Heart right ventricle (tissue), 16 donors: Measurements from ENCODE around the gene CENPT. TPM values are rescaled to one million over a fixed set of nuclear protein-coding genes. Genes with fewer than 3 reads are reported as not detected.
A peak's percentile ranks its signal among the peaks of the same experiment; 100 is the strongest.
"Not testable (repeated sequence)": the region's sequence is repeated elsewhere in the genome, so short reads cannot be mapped to it uniquely, and the experiment has no call there.

Experiments used
- ATAC-seq, 8 donors: fragments of 200-7000 bp; cut with Tn5 transposase; one replicate each; pipeline ENCODE4 v1.9.1; 2020; ENCODE audit warnings: mild to moderate bottlenecking in 8 of 8, moderate library complexity in 8 of 8, moderate number of reproducible peaks in 1 of 8
- DNase-seq, 2 donors: peaks; one replicate each; pipeline ENCODE4 v3.0.0-alpha.2; 2020
- H3K27ac ChIP-seq, 10 donors: fragments of 200-600 bp; sonication (generic) in 2 of 10; one replicate each; pipeline versions ENCODE4 v1.5.0 to v1.8.0; 2020 to 2022; ENCODE audit warnings: mild to moderate bottlenecking in 3 of 10
- H3K27me3 ChIP-seq, 7 donors: fragments of 200-600 bp; one replicate each; pipeline ENCODE4 v1.8.0; 2021 to 2022; ENCODE audit warnings: mild to moderate bottlenecking in 2 of 7
- H3K36me3 ChIP-seq, 9 donors: fragments of 200-600 bp; sonication (generic) in 1 of 9; one replicate each; pipeline versions ENCODE4 v1.5.0 to v1.8.0; 2020 to 2022; ENCODE audit warnings: mild to moderate bottlenecking in 2 of 9
- H3K4me1 ChIP-seq, 9 donors: fragments of 200-600 bp; sonication (generic) in 1 of 9; one replicate each; pipeline versions ENCODE4 v1.5.0 to v1.8.0; 2020 to 2022; ENCODE audit warnings: mild to moderate bottlenecking in 4 of 9
- H3K4me3 ChIP-seq, 10 donors: fragments of 200-600 bp; sonication (generic) in 2 of 10; one replicate each; pipeline versions ENCODE4 v1.5.0 to v1.8.0; 2020 to 2022; ENCODE audit warnings: mild to moderate bottlenecking in 7 of 10, moderate library complexity in 2 of 10
- H3K9me3 ChIP-seq, 11 donors: fragments of 200-600 bp in 10 of 11; sonication (generic) in 2 of 11; one replicate each; pipeline versions ENCODE4 v1.5.0 to v1.8.0; 2013 to 2022; ENCODE audit warnings: mild to moderate bottlenecking in 2 of 11, control low read depth in 1 of 11, moderate library complexity in 1 of 11
- WGBS, 2 donors: extraction: QIAGEN DNeasy Blood & Tissue Kit; methylation state at CpG; one replicate each; pipeline ENCODE4 v1.1.7; 2013; ENCODE audit warnings: inconsistent platforms in 1 of 2; 5-methylcytosine and 5-hydroxymethylcytosine counted together
- intact Hi-C, 10 donors: fragments of 100-400 bp; cut with DNase I; formaldehyde crosslinking; loops; one replicate each; pipeline versions ENCODE4 v1.11.1 to v1.14.2; 2022
- polyA plus RNA-seq, 2 donors: library from polyadenylated mRNA; stranded (reverse); fragments of 200-250 nt; gene quantifications; one replicate each; pipeline ENCODE4 v1.2.3, GENCODE V29; 2013
- total RNA-seq, 10 donors: library from RNA; stranded (reverse); fragmentation: NEBNext Ultra II Directional in 3 of 10; extraction: Animal tissue kit (Norgen Biotek cat#: 25700) in 3 of 10; gene quantifications; one replicate each; pipeline versions ENCODE4 v1.2.1 to v1.2.4, GENCODE V29; 2021 to 2023
- TF ChIP-seq, protein P1 (sequence below), 9 donors: fragments of 200-600 bp; sonication (generic) in 2 of 9; IDR thresholded peaks; one replicate each; pipeline versions ENCODE4 v1.5.0 to v1.8.0; 2021 to 2022; ENCODE audit warnings: antibody characterized with exemption in 9 of 9, mild to moderate bottlenecking in 5 of 9, moderate library complexity in 1 of 9
- donor health status: Arrhythmogenic right ventricular cardiomyopathy.
- donor health status: ischemic (EF 13 %, LVEDD 7.1; RV severe dilation, severe dysfunction).
- donor health status: healthy with polysubstance abuse.
- donor health status: DM: no; HTN: yes; CAD: no.
- donor health status: DM: no; HTN: no; CAD: no.
- donor health status: ischemic (EF 25% LVEDD 6.9; RV normal size, moderate dysfunction).
- donor health status: ischemic (EF 25% LVEDD 5.7; RV mildly dilated, moderate dysfunction).
- donor health status: healthy.
- donor health status: DM: yes; HTN: yes; CAD: no.
- donor health status: Ischemic cardiomyopathy.
- donor health status: ischemic (EF 35%, LVEDD 5.7; RV mildly dilated, moderate dysfunction).
- donor health status: nonischemic (EF 11% LVEDD 7.7; RV severe dilation, severe dysfunction).
- donor health status: DM: yes; HTN: yes; CAD: no.
- donor health status: PGD.
- donor health status: ischemic (EF 29% LVEDD 5.4; RV normal size, mild dysfunction).
- donor health status: nonischemic (EF 23%, LVEDD 6.1; RV moderate dilation, normal function).

Gene CENPT
- total and polyA plus RNA-seq, 12 donors, result 16.1 to 63.3 (median 19.8) TPM

DNA sequence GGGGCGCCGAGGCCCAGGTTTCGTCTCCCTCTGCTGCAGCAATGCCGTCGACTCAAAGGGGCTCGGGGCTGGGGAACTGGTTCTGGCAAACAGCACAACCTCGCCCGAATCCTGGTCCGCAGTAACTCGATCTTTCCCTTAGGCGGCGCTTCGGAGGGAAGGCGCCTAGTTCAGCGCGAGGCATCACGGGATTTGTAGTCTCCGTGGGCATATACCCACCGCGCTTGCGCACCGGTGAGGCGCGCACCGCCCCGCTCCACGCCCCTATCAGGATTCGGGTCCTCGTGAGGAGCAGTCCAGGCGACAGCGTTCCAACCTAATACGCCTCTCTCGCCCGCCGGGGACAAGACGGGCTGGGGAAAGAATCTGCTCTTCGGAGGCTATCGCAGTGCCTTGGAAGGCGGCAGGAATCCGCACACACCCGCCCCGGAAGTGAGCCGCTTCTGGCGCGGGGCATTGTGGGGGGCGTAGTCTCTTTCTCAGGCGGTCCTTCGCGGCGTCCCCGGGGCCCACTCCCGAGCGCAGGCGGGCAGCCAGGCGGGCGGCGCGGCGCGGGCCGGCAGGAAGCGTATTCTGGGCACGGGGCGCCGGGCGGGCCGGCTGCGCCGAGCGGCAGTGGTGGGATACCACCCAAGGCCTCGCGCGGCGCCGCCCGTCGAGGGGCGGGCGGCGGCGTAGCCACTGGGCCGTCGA, 5.5 kb downstream of the CENPT start, which contains the start of gene THAP11:
THAP11 (plus strand) TSS at position 505 of the 693 bp plus-strand sequence. CDS start 235 bp downstream, outside the sequence.
- no peaks in the 10 kb centered on the region for H3K36me3 ChIP-seq
- DNase-seq (peak; percentile 92 to 95), ATAC-seq (peak; percentile 76 to 90 (median 80))
- WGBS, 2 donors, result 0% methylated on average over 70 to 83 of the region's 83 CpGs
- no peaks in the 10 kb centered on the region for H3K9me3 ChIP-seq
- no peaks in the 10 kb centered on the region for H3K27me3 ChIP-seq
- intact Hi-C loops, result loop anchor here in 5 of 10 donors (2.0 to 10.0 kb wide), 7 partner anchors 31 to 317 kb away; partner anchors contain the start of genes RANBP10 (in 2 of the 5), TSNAXIP1 (in 2 of the 5), CTCF (in 1 of the 5) and EDC4 (in 1 of the 5)
- peaks cover 17 to 46% (median 42%) of the 10 kb centered on the region in 9 donors for H3K4me1 ChIP-seq
- H3K4me3 ChIP-seq, result peak within 1 kb of the TSS; percentile 57 to 96 (median 89)
- TF ChIP-seq, protein P1, sequence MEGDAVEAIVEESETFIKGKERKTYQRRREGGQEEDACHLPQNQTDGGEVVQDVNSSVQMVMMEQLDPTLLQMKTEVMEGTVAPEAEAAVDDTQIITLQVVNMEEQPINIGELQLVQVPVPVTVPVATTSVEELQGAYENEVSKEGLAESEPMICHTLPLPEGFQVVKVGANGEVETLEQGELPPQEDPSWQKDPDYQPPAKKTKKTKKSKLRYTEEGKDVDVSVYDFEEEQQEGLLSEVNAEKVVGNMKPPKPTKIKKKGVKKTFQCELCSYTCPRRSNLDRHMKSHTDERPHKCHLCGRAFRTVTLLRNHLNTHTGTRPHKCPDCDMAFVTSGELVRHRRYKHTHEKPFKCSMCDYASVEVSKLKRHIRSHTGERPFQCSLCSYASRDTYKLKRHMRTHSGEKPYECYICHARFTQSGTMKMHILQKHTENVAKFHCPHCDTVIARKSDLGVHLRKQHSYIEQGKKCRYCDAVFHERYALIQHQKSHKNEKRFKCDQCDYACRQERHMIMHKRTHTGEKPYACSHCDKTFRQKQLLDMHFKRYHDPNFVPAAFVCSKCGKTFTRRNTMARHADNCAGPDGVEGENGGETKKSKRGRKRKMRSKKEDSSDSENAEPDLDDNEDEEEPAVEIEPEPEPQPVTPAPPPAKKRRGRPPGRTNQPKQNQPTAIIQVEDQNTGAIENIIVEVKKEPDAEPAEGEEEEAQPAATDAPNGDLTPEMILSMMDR (IDR thresholded peaks at IDR 0.05), result peak; percentile 76 to 91 (median 85)
- H3K27ac ChIP-seq, result peak within 1 kb of the TSS; percentile 96 to 100 (median 100)

DNA sequence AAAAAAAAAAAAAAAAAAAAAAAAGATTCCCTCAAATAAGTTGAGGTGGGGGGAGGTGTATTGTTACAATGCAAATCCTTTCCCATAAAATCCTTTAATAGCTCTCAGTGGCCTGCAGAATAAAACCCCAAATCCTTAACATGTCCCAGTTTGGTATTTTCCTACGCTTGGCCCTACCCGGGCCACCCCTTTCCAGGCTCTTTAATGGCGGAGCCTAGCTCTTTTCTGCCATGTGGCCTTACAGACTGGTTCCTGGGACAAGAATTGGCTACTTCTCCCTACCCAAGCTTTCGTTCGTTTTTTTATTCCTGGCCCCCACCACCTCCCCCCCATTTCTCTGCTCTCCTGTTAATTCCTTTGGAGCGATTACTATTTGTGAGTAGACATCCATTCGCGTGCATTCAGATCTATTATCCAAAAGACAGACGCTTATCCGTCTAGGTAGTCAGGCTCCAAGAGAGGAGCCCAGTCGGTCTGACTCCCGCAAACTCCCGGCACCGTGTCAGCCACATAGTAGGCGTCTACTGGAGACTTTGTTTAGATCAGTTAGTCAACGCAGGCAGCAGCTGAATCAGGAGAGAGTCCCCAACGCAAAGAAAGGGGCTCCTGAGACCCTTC, 6.2 kb downstream of the CENPT start:
- TF ChIP-seq, protein P1 (IDR thresholded peaks at IDR 0.05), result no peak
- Histone ChIP-seq H3K4me1 (peaks cover 17 to 46% (median 42%) of the 10 kb centered on the region in 9 donors), H3K4me3 (peak overlapping the region; percentile 54 to 96 (median 89)), H3K27ac (peak overlapping the region; percentile 96 to 100 (median 100)), H3K27me3 (no peaks in the 10 kb centered on the region), H3K36me3 (no peaks in the 10 kb centered on the region), H3K9me3 (no peaks in the 10 kb centered on the region)
- DNase-seq (no peak), ATAC-seq (peak in 4 of 8 donors; percentile 1 to 5 (median 2))
- intact Hi-C loops, result loop anchor here in 5 of 10 donors (5.0 to 10.0 kb wide), 6 partner anchors 34 to 317 kb away; partner anchors contain the start of genes RANBP10 (in 2 of the 5), TSNAXIP1 (in 2 of the 5), CTCF (in 1 of the 5) and PSKH1 (in 1 of the 5)
- 39 to 47% methylated on average over 17 of the region's 17 CpGs for WGBS, 2 donors

DNA sequence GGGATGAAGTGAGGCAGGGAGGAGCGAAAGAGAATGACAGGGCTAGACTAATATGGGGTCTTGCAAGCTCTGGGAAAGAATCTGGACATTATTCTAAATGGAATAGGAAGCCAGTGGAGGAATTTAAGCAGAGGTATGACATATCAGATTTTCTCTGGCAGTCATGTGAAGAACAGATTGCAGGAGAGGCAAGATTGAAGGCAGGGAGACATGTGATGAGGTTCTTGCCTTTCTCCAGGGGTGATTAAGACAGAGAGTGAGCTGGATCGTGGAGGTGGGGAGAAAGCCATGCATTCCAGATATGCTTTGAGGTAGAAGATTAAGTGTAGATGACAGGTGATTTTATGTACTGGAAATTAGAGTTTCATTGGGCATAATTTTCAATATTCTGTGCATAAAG, 9.7 kb downstream of the CENPT start:
- H3K27ac ChIP-seq, result no peak overlapping the region
- no peak overlapping the region for H3K4me3 ChIP-seq
- H3K4me1 ChIP-seq, result peaks cover 3 to 23% (median 17%) of the 10 kb centered on the region in 9 donors
- intact Hi-C loops, result no loop called here
- no peaks in the 10 kb centered on the region for H3K36me3 ChIP-seq
- TF ChIP-seq, protein P1 (IDR thresholded peaks at IDR 0.05), result no peak
- no peak for ATAC-seq
- no peak for DNase-seq
- no peaks in the 10 kb centered on the region for H3K27me3 ChIP-seq
- no peaks in the 10 kb centered on the region for H3K9me3 ChIP-seq
- WGBS, 2 donors, result 86 to 89% methylated on average over 2 of the region's 2 CpGs

DNA sequence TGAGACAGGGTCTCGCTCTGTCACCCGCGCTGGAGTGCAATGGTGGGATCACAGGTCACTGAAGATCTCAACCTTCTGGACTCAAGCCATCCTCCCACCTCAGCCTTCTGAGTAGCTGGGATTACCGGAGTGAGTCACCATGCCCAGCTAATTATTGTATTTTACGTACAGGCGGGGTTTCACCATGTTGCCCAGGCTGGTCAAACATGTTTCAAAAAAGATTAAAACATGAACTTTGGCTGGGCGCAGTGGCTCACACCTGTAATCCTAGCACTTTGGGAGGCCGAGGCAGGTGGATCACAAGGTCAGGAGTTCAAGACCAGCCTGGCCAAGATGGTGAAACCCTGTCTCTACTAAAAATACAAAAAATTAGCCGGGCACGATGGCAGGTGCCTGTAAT, 10.3 kb downstream of the CENPT start:
- 91 to 93% methylated on average over 10 of the region's 10 CpGs for whole genome bisulfite sequencing, 2 donors
- H3K27me3 ChIP-seq, H3K36me3 ChIP-seq, H3K27ac ChIP-seq, ATAC-seq, intact Hi-C loops, H3K4me3 ChIP-seq, DNase-seq, H3K9me3 ChIP-seq: not testable (repeated sequence)
- H3K4me1 ChIP-seq, result peaks cover 3 to 24% (median 21%) of the 10 kb centered on the region in 9 donors
